Measurements from ENCODE around the gene OR2T2.
"Not testable (repeated sequence)": the region's sequence is repeated elsewhere in the genome, so short reads cannot be mapped to it uniquely, and the experiment has no call there.

OR2T2 gene

GRCh38 chr1:248488289-248488688, 42.9 kb downstream of the OR2T2 start, which contains the start of gene OR2T5:
Gene OR2T5 (plus strand): TSS chr1:248488589. CDS start chr1:248488589, 0 bp downstream.
- no CpG with 5 or more reads among the region's 6 CpGs for WGBS (ENCODE audit: insufficient coverage, insufficient read length)
- DNase-seq (ENCODE audit: low read depth, low spot score); H3K4me3 ChIP-seq (ENCODE audit: low read length); H3K36me3 ChIP-seq (ENCODE audit: control insufficient read depth, insufficient read depth, low read length); H3K4me1 ChIP-seq (ENCODE audit: control insufficient read depth, insufficient read depth, low read length); H3K27me3 ChIP-seq (ENCODE audit: control insufficient read depth, insufficient read depth, low read length); H3K27ac ChIP-seq (ENCODE audit: low read length); H3K9me3 ChIP-seq (ENCODE audit: control insufficient read depth, insufficient read depth, low read length): not testable (repeated sequence)

DNA sequence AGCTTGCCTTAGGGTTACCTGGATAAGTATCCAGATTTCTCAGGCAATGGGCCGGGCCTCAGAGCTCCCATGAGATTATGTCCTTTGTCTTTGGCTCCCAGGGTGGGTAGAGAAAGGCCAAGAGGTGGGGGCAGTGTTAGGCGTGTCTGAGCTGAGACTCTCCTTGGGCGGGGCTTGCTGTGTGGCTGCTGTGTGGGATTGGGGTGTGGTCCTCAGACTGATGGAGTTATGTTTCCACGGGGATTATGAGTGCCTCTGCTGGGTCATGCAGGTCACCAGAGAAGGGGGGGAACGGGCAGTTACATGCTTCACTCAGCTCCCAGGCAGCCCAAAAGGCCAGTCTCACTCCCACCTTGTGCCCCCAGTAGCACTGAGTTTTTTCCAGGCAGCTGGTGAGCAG, 51.2 kb downstream of the OR2T2 start:
- H3K27ac ChIP-seq (ENCODE audit: low read length); H3K4me3 ChIP-seq (ENCODE audit: low read length); H3K27me3 ChIP-seq (ENCODE audit: control insufficient read depth, insufficient read depth, low read length); H3K4me1 ChIP-seq (ENCODE audit: control insufficient read depth, insufficient read depth, low read length); H3K36me3 ChIP-seq (ENCODE audit: control insufficient read depth, insufficient read depth, low read length); DNase-seq (ENCODE audit: low read depth, low spot score); H3K9me3 ChIP-seq (ENCODE audit: control insufficient read depth, insufficient read depth, low read length): not testable (repeated sequence)
- no CpG with 5 or more reads among the region's 5 CpGs for WGBS (ENCODE audit: insufficient coverage, insufficient read length)

- not testable (repeated sequence) for H3K4me1 ChIP-seq (ENCODE audit: control insufficient read depth, insufficient read depth, low read length); DNase-seq (ENCODE audit: low read depth, low spot score); H3K9me3 ChIP-seq (ENCODE audit: control insufficient read depth, insufficient read depth, low read length); H3K36me3 ChIP-seq (ENCODE audit: control insufficient read depth, insufficient read depth, low read length); H3K4me3 ChIP-seq (ENCODE audit: low read length); H3K27me3 ChIP-seq (ENCODE audit: control insufficient read depth, insufficient read depth, low read length); H3K27ac ChIP-seq (ENCODE audit: low read length)
- WGBS (ENCODE audit: insufficient coverage, insufficient read length), result no CpG with 5 or more reads among the region's 2 CpGs
Measured at GRCh38 chr1:248500305-248501035, 55.0 kb downstream of the OR2T2 start.
